ENCODE results near the gene ACTR3C. TPM values are rescaled to one million over a fixed set of nuclear protein-coding genes. Genes with fewer than 3 reads are reported as not detected.

The ACTR3C gene
- total and polyA plus RNA-seq, 2 of the 13 experiments (the other 11 are each of a cell fraction or from before 2014, with no cell fraction given) = 3.8 to 7.5 TPM

DNA sequence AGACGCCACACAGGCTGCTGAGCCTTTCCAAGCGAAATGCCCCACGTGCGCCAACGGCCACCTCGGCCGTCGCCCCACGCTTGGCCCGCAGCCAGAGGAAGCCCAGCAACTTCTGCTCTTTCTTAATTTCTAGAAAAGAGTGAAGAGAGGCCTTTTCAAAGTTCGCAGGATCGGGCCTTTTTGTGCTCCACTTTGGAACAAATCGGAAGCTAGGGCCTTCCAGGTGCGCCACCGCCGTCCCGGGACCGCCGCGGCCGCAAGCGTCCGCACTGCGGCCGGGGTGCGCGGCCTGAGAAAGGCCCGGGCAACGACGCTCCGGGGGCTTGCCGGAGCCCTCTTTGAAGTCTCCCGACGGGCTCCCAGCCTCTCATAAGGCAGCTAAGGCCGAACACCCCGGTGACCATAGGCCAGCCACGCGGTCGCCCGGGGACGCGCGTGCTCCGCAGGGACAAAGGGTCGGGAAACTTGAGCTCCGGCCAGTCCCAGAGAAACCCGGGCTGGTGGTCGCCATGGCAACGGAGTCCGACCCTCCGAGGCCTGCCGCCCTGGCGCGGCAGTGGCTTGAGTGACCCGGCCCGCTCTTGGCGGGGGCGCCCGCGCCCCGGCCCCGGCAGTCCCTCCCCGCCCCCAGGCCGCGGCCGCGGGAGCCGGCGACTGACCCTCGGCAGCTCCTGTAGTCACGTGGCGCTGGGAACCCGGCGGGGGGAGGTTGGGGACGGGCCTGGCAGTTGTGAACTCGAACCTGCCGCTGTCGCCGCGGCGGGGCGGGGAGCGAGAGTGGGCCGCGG, 44.9 kb upstream of the ACTR3C start, which contains the start of gene REPIN1 (continued):
- TF ChIP-seq, protein P1, sequence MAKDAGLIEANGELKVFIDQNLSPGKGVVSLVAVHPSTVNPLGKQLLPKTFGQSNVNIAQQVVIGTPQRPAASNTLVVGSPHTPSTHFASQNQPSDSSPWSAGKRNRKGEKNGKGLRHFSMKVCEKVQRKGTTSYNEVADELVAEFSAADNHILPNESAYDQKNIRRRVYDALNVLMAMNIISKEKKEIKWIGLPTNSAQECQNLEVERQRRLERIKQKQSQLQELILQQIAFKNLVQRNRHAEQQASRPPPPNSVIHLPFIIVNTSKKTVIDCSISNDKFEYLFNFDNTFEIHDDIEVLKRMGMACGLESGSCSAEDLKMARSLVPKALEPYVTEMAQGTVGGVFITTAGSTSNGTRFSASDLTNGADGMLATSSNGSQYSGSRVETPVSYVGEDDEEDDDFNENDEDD (CRISPR knock-in tag; IDR thresholded peaks at IDR 0.05; ENCODE audit: borderline replicate concordance) = peak; percentile 76; the same call in 1 of the 2 replicates
- peak; percentile 76 for TF ChIP-seq BRD4 (CRISPR knock-in tag; IDR thresholded peaks at IDR 0.05)
- no peak for TF ChIP-seq ZNF7 (CRISPR knock-in tag; IDR thresholded peaks at IDR 0.05)
- 0 out of 2 replicates have a peak, but pooled peaks have one; percentile 80 for TF ChIP-seq ZNF34 (CRISPR knock-in tag; IDR thresholded peaks at IDR 0.05; ENCODE audit: borderline replicate concordance)
- TF ChIP-seq, protein P2, sequence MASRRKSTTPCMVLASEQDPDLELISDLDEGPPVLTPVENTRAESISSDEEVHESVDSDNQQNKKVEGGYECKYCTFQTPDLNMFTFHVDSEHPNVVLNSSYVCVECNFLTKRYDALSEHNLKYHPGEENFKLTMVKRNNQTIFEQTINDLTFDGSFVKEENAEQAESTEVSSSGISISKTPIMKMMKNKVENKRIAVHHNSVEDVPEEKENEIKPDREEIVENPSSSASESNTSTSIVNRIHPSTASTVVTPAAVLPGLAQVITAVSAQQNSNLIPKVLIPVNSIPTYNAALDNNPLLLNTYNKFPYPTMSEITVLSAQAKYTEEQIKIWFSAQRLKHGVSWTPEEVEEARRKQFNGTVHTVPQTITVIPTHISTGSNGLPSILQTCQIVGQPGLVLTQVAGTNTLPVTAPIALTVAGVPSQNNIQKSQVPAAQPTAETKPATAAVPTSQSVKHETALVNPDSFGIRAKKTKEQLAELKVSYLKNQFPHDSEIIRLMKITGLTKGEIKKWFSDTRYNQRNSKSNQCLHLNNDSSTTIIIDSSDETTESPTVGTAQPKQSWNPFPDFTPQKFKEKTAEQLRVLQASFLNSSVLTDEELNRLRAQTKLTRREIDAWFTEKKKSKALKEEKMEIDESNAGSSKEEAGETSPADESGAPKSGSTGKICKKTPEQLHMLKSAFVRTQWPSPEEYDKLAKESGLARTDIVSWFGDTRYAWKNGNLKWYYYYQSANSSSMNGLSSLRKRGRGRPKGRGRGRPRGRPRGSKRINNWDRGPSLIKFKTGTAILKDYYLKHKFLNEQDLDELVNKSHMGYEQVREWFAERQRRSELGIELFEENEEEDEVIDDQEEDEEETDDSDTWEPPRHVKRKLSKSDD (CRISPR knock-in tag; IDR thresholded peaks at IDR 0.05; ENCODE audit: low read depth) = peak; percentile 14; the same call in 1 of the 2 replicates
- peak; percentile 45; the same call in 1 of the 2 replicates for TF ChIP-seq ZNF224 (CRISPR knock-in tag; IDR thresholded peaks at IDR 0.05)
- TF ChIP-seq SMAD1 (CRISPR knock-in tag; IDR thresholded peaks at IDR 0.05; ENCODE audit: borderline replicate concordance, low read depth) = peak; percentile 46; the same call in 1 of the 2 replicates
- TF ChIP-seq, protein P3, sequence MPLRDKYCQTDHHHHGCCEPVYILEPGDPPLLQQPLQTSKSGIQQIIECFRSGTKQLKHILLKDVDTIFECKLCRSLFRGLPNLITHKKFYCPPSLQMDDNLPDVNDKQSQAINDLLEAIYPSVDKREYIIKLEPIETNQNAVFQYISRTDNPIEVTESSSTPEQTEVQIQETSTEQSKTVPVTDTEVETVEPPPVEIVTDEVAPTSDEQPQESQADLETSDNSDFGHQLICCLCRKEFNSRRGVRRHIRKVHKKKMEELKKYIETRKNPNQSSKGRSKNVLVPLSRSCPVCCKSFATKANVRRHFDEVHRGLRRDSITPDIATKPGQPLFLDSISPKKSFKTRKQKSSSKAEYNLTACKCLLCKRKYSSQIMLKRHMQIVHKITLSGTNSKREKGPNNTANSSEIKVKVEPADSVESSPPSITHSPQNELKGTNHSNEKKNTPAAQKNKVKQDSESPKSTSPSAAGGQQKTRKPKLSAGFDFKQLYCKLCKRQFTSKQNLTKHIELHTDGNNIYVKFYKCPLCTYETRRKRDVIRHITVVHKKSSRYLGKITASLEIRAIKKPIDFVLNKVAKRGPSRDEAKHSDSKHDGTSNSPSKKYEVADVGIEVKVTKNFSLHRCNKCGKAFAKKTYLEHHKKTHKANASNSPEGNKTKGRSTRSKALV (CRISPR knock-in tag; IDR thresholded peaks at IDR 0.05) = peak; percentile 96
- peak; percentile 77 for TF ChIP-seq ZNF430 (CRISPR knock-in tag; IDR thresholded peaks at IDR 0.05)
- 0 out of 2 replicates have a peak, but pooled peaks have one; percentile 24 for TF ChIP-seq ZMYM2 (CRISPR knock-in tag; IDR thresholded peaks at IDR 0.05)
- TF ChIP-seq ZNF782 (CRISPR knock-in tag; IDR thresholded peaks at IDR 0.05; ENCODE audit: borderline replicate concordance) = peak; percentile 77; the same call in 1 of the 2 replicates
- TF ChIP-seq SAP130 (CRISPR knock-in tag; IDR thresholded peaks at IDR 0.05; ENCODE audit: low read depth) = peak; percentile 68
- peak; percentile 69; the same call in 1 of the 2 replicates for TF ChIP-seq GLI4 (CRISPR knock-in tag; IDR thresholded peaks at IDR 0.05; ENCODE audit: borderline replicate concordance)
- TF ChIP-seq GATAD2A (CRISPR knock-in tag; IDR thresholded peaks at IDR 0.05) = peak; percentile 4
- TF ChIP-seq ZNF607 (CRISPR knock-in tag; IDR thresholded peaks at IDR 0.05; ENCODE audit: borderline replicate concordance) = peak; percentile 87
- TF ChIP-seq SMAD9 (CRISPR knock-in tag; IDR thresholded peaks at IDR 0.05) = no peak
- peak; percentile 51; the same call in 1 of the 2 replicates for TF ChIP-seq POLR2AphosphoS5 (IDR thresholded peaks at IDR 0.05; ENCODE audit: low read depth, low read length)
- TF ChIP-seq HNF4A (CRISPR knock-in tag; IDR thresholded peaks at IDR 0.05) = peak; percentile 35; the same call in 1 of the 2 replicates
- TF ChIP-seq, protein P4, sequence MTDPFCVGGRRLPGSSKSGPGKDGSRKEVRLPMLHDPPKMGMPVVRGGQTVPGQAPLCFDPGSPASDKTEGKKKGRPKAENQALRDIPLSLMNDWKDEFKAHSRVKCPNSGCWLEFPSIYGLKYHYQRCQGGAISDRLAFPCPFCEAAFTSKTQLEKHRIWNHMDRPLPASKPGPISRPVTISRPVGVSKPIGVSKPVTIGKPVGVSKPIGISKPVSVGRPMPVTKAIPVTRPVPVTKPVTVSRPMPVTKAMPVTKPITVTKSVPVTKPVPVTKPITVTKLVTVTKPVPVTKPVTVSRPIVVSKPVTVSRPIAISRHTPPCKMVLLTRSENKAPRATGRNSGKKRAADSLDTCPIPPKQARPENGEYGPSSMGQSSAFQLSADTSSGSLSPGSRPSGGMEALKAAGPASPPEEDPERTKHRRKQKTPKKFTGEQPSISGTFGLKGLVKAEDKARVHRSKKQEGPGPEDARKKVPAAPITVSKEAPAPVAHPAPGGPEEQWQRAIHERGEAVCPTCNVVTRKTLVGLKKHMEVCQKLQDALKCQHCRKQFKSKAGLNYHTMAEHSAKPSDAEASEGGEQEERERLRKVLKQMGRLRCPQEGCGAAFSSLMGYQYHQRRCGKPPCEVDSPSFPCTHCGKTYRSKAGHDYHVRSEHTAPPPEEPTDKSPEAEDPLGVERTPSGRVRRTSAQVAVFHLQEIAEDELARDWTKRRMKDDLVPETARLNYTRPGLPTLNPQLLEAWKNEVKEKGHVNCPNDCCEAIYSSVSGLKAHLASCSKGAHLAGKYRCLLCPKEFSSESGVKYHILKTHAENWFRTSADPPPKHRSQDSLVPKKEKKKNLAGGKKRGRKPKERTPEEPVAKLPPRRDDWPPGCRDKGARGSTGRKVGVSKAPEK (CRISPR knock-in tag; IDR thresholded peaks at IDR 0.05; ENCODE audit: borderline replicate concordance) = 0 out of 2 replicates have a peak, but pooled peaks have one; percentile 37
- TF ChIP-seq ZFX (CRISPR knock-in tag; IDR thresholded peaks at IDR 0.05; ENCODE audit: low read depth) = peak; percentile 95

All from HepG2 (cell line).